ENCODE data around the gene IPCEF1.

Gene IPCEF1

DNA sequence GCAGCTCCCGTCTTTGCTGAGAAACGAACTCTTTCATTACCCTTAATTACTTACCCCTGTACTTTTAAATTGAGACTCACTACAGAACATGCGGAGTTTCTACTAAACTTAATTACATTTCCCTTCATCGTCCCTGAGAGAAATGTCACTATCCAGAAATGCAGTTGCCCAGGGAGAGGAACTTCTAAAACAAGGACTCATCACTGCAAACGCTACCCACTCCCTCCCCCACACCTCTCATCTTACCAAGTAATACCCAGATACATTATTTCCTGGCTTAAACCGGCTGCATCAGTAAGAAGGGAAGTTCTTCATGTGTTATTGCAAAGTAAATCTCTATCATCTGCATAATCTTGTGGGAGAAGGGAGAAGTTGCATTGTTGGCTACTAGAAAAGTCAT is 138.3 kb downstream of the IPCEF1 start:
- no peak overlapping the region for H3K4me3 ChIP-seq (ENCODE audit: control insufficient read depth, low read depth, low read length)
- DNase-seq (ENCODE audit: low read depth): no peak
- TF ChIP-seq, protein P1, sequence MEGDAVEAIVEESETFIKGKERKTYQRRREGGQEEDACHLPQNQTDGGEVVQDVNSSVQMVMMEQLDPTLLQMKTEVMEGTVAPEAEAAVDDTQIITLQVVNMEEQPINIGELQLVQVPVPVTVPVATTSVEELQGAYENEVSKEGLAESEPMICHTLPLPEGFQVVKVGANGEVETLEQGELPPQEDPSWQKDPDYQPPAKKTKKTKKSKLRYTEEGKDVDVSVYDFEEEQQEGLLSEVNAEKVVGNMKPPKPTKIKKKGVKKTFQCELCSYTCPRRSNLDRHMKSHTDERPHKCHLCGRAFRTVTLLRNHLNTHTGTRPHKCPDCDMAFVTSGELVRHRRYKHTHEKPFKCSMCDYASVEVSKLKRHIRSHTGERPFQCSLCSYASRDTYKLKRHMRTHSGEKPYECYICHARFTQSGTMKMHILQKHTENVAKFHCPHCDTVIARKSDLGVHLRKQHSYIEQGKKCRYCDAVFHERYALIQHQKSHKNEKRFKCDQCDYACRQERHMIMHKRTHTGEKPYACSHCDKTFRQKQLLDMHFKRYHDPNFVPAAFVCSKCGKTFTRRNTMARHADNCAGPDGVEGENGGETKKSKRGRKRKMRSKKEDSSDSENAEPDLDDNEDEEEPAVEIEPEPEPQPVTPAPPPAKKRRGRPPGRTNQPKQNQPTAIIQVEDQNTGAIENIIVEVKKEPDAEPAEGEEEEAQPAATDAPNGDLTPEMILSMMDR (IDR thresholded peaks at IDR 0.05; ENCODE audit: control insufficient read depth, insufficient read depth, low read depth, low read length, missing control alignments): no peak

GRCh38 chr6:154213782-154214181 is 142.8 kb downstream of the IPCEF1 start:
- H3K4me3 ChIP-seq (ENCODE audit: control insufficient read depth, low read depth, low read length): no peak overlapping the region
- no peak for DNase-seq (ENCODE audit: low read depth)
- TF ChIP-seq, protein P1 (IDR thresholded peaks at IDR 0.05; ENCODE audit: control insufficient read depth, insufficient read depth, low read depth, low read length, missing control alignments): no peak

DNA sequence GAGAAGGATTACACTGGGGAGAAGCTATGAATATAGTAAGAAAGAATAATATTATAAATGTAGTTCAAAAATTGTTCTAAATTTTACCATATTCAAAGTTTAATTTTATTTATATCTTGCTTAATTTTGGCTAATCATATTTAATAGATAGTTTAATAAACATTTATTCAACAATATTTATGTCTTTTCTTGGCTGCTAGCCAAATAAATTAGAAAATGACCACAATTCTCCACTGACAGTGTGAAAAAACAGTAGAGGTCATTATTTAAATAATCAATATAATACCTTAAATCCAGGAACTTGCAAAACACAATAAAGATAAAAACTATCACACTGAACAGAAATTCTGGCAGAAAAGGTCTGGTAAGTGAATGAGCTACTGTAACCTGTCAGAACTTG is 145.9 kb downstream of the IPCEF1 start:
- no peak for DNase-seq (ENCODE audit: low read depth)
- H3K4me3 ChIP-seq (ENCODE audit: control insufficient read depth, low read depth, low read length): no peak overlapping the region

DNA sequence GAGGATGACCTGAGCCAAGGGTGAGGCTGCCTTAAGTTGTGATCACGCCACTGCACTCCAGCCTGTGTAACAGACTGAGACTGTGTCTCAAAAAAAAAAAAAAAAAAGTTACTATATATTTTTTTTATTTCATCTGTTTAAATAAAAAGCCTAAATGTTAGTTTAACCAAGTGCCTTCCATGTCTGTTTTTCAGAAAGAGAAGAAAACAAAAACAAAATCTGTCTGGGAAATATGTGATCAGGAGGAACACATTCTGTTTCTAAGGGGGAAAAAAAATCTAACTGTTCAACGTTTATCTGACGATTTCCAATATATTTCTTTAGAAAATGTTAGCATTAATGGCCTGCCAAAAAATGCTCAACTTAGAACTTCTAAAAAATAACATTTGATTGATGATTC is 147.0 kb downstream of the IPCEF1 start:
- DNase-seq (ENCODE audit: low read depth): no peak
- TF ChIP-seq, protein P1 (IDR thresholded peaks at IDR 0.05; ENCODE audit: control insufficient read depth, insufficient read depth, low read depth, low read length, missing control alignments): no peak
- no peak overlapping the region for H3K4me3 ChIP-seq (ENCODE audit: control insufficient read depth, low read depth, low read length)

More for the DNA sequence above, 145.9 kb downstream of the IPCEF1 start:
- TF ChIP-seq, protein P1 (IDR thresholded peaks at IDR 0.05; ENCODE audit: control insufficient read depth, insufficient read depth, low read depth, low read length, missing control alignments): no peak

DNA sequence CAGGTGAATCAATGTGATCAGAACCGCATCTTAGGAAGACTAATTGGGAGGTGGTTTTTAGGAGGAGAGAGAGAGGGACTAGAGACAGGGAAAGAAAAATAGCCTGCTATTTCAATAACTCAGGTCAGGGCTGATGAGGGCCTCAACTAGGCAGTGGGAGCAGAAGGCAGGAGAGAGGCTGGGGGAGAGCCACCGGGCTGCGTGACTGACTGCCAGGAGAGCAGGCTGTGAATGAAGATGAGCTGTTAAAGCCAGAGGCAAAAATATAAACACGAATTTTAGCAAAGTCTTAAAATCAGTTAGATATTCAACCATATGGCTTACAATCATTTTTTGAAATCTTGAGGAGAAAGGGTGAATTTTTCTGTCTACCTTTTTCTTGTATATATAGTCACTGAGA is 149.6 kb downstream of the IPCEF1 start:
- TF ChIP-seq, protein P1 (IDR thresholded peaks at IDR 0.05; ENCODE audit: control insufficient read depth, insufficient read depth, low read depth, low read length, missing control alignments): no peak
- H3K4me3 ChIP-seq (ENCODE audit: control insufficient read depth, low read depth, low read length): no peak overlapping the region
- DNase-seq (ENCODE audit: low read depth): no peak

- H3K4me3 ChIP-seq (ENCODE audit: control insufficient read depth, low read depth, low read length): no peak overlapping the region
- TF ChIP-seq, protein P1 (IDR thresholded peaks at IDR 0.05; ENCODE audit: control insufficient read depth, insufficient read depth, low read depth, low read length, missing control alignments): no peak
- no peak for DNase-seq (ENCODE audit: low read depth)
Measured at GRCh38 chr6:154206141-154206540, 150.5 kb downstream of the IPCEF1 start.

DNA sequence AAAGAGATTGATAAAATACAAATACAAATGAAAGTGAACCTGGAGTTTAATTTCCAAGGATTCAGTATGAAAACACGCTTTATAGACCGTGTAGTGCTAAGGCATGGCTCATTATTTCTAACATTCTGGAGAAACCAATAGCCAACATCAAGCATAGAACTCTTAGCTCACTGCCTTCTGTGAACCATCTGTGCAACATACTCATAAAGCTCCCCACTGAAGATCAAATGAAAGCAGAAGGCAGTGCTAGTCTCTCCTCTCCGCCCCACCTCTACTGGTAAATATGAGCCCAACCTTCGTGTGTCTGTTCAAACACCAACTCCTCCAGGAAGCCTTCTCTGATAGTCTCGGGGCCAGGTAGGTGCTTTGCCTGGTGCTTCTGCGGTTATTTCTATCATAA is 153.6 kb downstream of the IPCEF1 start:
- no peak for DNase-seq (ENCODE audit: low read depth)
- TF ChIP-seq, protein P1 (IDR thresholded peaks at IDR 0.05; ENCODE audit: control insufficient read depth, insufficient read depth, low read depth, low read length, missing control alignments): no peak
- H3K4me3 ChIP-seq (ENCODE audit: control insufficient read depth, low read depth, low read length): no peak overlapping the region

All from AG09309 (cell line).